Adrenal gland (tissue), 5 donors: ENCODE data around the gene WDR26.

Experiments used
- CTCF ChIP-seq, 6 experiments: fragments of 450-650 bp in 4 of 6; fragments of 200-600 bp in 2 of 6; sonication (generic) in 1 of 6; IDR thresholded peaks; 1 replicate in 5 of 6; 2 replicates in 1 of 6; pipeline versions ENCODE4 v1.5.1 to v1.8.0; 2016 to 2021; ENCODE audit warnings: antibody characterized with exemption in 6 of 6, mild to moderate bottlenecking in 2 of 6, moderate library complexity in 1 of 6
- POLR2A ChIP-seq, 2 donors: fragments of 450-650 bp; IDR thresholded peaks; one replicate each; pipeline ENCODE4 v1.6.1; 2017; ENCODE audit warnings: antibody characterized with exemption in 2 of 2, mild to moderate bottlenecking in 2 of 2, moderate library complexity in 1 of 2
- donor health status: DM: no; HTN: no; CAD: no.

GRCh38 chr1:224430511-224431113 lies 4.0 kb downstream of the WDR26 start:
- TF ChIP-seq CTCF (IDR thresholded peaks at IDR 0.05): no peak
- no peak for TF ChIP-seq POLR2A (IDR thresholded peaks at IDR 0.05)
